8988T (cell line): ENCODE data around the gene MBIP.

ENCODE experiments used
- DNase-seq: peaks from one replicate; pipeline ENCODE4 v3.0.0; 2011

MBIP gene

DNA sequence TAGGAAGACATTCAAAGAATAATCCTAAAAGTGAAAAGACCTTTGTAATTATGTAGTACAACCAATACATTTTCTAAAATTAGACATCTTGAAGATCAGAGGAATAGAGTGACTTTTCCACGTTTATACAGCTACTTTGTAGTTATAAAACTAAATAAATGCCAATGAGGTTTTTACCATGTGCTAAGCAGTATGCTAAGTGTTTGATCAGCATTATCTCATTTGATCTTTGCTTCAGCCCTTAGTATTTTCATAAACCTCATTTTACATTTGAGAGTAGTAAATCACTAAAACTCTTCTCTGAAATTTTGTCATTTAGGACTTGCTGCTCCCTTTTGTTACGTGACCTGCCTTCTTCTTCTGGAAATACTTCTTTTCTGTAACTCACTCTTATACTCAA is 13.6 kb downstream of the MBIP start:
- no peak for DNase-seq

DNA sequence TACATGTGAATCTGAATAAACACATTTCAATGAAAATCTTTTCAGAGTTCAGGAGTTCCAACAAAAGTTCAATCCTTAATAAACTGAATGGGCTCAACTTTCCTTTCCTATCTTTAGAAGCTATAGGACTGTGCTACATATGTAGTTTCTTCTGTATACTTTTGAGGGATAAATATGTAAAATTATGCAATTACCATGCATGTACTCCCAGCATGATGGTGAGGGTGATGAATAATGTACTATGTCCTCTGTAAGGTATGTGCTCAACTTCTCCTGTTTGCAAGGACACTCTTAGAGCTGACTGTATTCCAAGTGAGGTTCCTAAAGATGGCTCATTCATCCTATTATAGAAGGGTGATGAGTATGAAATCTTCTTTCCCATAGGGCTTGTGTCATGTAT is 15.5 kb downstream of the MBIP start:
- DNase-seq, result no peak

DNA sequence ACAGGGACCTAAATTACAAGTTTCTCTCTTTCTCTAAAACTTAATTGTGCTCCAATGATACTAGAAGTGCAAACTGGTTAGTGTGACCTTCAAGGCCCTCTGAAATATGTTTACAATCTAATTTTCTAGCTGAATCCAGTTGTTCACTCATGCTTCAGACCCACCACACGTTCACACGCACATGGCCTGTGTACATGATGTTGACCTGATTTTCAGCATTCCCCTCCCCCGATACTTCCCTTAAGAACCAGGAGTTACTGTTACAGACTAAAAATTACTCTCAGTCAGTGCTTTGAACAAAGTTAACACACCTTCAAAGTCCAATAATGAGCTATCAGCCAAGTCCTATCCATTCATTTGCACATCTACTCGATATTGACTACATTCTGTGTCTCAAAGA is 16.5 kb downstream of the MBIP start:
- DNase-seq, result no peak

DNA sequence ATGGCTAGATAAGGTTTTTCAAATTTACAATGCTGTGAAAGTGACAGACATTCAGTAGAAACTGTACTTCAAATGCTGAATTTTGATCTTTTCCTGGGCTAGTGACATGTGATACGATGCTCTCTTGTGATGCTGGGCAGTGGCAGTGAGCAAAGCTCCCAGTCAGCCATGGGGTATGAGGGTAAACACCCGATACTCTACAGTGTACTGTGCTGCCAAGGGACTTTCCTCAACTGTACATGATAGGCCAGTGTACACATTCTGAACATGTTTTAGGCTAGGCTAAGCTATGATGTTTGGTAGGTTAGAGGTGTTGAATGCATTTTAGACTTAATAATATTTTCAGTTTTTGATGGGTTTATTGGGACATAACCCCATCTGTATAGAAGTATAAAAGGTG is 17.6 kb downstream of the MBIP start:
- DNase-seq, result no peak

DNA sequence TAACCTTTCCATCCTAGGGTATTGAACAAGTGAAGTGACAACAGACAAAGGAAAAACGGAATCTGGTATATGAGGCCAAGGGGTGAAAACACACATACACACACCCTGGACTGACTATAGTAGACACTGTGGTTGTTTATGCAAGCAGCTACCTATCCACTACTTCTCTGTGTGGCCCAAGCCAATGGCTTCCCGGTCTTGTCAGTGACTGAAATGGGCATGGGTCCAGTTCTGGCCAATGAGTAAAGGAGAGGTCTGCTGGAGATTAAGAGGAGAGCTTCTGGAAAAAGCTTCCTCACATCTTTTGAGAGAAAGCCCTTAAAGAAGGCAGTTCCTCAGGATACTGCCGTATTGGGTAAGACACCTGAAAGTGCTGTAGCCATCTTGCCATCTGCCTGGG is 19.3 kb downstream of the MBIP start:
- no peak for DNase-seq

DNA sequence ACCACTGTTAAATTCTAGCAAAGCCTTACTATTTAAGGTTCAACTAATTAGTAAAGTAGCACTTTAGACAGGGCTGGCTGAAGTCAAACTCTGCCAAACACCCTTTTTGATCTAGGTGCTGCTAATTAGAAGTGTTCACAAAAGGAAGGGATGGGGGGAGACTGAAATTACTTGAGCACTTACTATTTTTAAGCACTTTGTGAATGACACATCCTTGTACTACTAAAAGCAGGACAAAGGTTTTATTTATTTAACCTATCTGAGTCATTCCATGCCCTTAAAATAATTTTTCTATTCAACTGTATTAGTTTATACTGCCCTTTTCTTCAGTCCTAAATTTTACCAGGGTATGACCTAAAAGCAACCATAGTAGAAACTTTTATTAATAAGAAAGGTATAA is 20.1 kb downstream of the MBIP start:
- no peak for DNase-seq

DNA sequence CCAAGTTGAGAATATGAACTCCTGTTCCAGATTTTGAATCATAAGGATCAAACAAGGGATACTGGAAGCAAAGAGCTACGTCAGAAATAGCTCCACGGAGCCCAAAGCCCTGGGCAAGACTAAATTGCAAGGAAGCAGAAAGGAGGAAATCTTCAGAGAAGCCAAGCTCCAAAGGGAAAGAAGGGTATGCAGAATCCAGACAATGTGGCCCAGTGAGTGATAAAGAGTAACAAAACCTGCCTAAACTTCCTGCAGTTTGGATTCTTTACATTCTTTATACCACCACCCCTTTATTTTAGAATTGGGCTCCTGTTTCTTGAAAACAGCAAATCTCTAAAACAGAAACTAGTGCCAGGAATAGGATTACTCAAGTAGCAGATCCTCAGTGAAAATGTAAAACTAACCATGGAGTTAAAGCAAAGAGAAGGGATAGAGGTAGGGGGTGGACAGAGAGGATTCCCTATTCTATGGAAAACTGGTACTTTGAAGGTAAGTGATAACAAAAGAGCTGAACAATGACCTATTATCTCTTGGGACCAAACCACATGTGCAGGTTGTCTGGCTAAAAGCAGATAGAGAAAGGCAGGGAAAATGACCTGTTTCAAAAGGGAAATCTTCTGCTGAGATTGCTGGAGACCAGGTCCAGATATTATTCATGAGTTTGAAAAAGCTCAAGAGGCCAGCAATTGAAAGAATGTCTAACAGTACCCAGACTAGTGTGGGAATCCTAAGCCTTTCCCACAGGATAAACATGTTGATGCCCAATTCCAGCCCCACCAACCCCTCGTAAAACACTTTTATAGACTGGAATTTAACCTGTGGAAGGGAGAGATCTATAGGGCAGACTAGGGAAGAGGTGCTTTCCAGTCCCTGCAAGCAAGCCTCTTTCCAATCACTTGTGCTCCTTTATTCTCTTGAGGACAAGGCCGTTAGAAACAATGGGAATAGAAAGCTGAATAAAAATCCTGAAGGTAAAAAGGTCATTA is 24.5 kb downstream of the MBIP start:
- DNase-seq, result no peak

DNA sequence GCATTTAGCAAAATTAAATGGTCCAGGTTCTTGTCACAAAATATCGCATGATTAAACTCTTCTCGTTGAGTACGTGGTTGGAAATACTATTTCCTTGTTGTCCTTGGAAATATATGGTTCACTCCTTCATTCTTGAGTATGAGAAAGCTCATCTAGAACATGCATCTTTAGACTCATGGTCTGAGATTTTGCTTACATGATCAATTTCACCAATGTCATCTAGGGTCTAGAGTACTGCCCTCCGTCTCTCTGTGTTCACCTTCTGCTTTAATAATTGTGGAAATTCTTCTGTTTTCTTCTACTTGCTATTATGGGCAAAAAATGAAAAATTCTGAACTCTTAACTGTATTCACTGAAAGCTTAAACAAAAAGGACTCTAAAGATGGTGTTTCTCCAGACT is 25.9 kb downstream of the MBIP start:
- no peak for DNase-seq

DNA sequence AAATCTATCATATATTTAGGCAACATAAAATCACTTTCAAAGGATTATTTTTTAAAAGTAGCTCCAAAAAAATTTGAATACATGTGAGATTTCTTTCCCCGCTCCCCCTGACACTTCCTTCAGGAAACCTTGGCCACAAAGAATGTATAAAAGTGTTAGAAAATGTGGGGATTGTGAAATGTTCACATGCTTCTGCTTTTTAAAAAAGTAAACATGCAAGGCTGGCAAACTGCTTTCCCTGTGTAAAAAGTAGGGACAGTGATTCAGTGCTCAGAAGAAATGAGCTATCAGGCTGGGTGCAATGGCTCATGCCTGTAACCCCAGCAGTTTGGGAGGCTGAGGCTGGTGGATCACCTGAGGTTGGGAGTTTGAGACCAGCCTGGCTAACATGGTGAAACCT is 26.6 kb downstream of the MBIP start:
- no peak for DNase-seq

DNA sequence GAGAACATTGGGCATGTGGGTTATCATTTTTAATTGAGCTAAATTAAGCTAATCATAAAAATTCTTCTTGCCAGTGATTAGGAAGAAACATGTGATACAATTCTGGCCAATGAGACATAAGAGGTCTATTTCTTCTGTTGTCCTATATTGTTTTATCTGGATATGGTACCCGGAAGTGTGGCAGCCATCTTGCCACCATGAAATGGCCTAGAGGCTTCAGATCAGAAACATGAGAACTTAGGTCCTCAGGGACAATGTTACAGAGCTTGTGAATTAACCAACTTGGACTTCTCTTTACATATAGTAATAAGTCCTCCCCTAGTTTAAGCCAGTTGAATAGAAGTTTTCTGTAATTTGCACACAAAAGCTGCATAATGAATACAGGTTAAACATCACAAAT is 30.5 kb downstream of the MBIP start:
- no peak for DNase-seq

DNA sequence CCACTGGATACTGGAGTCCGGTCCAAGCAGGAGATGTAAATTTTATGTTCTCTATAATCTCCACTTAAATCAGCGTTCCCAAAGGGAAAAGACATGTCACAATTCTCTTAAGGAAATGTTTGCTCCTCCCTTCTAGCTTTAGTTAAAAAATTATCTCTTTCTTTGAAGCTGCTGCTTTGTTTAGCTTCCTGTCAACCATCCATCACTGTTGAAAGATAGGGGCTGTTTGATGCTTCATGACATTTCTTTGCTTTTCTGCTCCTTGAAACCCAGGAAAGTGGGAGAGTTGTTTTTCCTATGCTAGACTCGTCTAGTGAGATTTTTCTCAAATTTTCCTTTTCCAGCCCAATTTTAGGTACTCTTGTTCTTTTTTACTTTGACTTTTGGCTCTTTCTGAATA is 31.9 kb downstream of the MBIP start:
- no peak for DNase-seq

DNA sequence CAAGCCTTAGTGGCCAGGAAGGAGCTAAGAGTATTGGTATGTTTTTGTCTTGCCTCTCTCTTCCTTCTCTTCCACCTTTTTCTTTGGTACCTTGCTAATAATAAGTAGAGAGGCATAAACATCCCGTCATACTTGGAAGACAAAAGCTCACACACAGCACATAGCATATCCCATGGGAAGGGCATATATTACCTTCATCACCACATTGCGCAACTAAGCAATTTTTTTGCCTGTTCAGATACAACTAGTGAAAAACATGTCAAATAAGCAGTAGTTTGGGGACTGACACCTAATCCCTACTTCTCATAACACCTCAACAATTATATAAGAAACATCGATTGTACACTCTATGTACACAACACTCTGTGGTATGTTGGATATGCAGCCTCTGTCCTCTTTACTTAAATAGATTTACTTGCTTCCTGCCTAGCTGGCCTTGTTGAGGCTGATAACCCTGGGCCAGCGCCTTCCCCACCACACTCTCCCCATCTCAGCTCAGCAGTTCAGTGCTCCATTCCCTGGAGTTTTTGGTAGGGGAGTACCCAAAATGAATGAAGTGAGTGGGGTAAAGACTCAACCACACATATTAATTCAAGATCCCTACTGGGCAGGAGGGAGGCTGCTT is 35.4 kb downstream of the MBIP start:
- no peak for DNase-seq

DNA sequence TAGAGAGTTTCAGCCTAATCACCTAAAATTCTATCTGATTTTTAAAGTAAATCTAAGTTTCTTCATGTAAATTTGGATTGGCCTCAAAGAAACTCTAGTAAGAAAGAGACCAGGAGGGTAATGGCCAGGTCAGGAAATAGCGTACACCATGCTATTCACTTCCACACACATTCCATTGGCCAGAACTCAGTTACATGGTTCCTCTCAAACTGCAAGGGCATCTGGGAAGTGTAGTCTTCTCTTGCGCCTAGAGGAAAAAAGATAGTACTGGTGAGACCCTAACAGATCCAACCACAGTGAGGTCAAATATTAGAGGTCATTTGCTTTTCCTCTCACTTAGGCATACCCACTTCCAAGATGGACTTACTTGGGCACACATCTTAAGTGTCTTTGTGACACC is 39.1 kb downstream of the MBIP start:
- DNase-seq, result no peak

DNA sequence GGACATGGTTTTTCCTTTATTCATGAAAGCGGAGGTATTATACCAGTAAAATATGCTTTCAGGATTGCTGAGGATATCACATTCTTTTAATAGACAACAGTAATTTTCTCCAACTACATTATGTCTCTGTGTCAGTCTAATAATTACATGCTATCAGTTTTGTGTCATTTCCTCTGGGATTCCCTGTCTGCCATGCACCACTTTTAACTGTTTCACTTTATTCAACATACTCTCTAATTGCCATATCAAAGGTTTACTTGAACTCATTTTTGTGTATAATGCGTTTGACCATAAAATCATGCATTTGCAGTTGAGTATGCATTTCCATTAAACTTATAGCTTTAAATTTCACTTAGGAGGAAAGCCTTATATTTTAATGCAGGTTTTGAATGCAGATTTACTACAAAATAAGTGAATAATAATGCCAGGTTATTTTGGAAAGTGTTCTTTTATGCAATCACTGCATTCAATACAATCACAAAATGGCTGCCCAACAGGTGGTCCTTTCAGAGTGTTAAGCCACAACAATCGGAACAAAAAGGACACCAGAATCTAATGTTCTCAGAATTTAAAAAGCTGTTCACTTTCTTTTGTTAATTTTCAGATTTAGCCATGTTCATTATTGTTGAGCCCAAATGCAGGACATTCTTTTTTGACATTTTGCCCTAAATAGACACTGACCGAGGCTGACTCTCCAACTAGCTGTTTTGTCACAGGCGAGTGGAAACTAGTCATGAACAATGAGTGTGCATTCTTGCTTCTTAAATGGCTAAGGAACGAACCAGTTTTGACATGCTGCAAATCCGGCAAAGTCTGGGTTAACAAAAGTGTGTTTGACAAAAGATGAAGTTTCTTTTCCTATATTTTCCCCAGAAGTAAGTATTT is 40.9 kb downstream of the MBIP start:
- no peak for DNase-seq

DNA sequence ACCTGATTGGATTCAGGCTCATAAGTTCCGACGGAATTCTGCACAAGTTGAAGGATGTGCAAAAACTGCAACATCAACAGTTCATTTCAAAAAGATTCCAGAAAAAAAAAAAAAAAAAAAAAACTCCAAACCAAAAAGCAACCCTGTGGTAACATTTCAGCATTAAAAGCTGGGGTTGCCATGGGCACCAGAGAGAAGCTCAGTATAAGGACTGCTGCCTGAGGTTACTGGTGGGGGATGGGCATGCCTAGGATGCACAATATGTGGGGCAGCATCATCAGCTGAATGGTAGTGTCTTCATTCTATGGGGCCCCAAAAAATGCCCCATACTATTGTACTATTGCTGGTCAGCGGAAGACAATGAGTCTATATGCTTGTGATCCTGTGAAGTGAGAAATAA is 44.7 kb downstream of the MBIP start:
- no peak for DNase-seq

DNA sequence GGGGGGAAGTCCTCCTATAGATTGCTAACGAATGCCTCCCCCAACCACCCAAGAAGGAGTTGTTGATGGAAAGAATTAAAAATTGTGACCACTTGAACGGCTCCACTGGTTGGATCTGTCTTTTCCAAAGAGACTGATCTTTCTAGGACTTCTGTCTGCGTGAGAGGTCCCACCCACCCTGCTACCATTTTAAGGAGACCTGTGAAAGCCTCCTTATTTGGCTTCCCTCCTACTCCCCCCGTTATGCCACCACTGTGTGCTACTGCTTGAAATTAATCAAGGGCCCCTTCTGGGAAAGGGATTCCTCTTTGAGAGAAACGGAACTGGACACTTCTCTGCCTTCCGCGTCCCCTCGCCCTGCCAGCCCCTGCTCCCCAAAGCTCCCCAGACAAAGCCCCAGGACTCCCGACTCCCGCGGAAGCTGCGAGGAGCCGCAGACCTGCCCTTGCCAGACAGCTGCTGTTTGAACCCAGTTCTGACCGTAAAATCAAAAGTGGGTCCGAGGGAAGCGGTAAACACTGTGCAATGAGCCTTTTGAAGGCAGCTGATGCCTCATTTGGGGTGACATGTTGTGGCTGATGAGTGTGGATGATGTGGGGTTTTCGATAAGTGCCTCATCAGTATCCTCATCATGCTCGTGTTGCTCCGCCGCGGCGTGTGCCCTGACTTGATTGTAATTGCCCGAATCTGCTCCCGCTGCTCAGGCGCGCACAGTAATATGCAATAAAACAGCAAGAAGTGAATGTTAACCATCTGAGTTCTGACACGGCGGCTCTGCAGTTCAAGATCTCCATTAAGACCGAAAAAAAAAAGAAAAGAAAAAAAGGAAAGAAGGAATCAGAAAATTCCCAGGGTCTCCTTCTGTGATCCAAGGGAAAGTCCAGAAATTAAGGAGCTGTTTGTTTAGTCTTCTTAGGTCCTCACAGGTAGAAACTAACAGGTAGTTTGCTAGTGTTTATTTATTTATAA is 48.2 kb downstream of the MBIP start:
- DNase-seq, result no peak

DNA sequence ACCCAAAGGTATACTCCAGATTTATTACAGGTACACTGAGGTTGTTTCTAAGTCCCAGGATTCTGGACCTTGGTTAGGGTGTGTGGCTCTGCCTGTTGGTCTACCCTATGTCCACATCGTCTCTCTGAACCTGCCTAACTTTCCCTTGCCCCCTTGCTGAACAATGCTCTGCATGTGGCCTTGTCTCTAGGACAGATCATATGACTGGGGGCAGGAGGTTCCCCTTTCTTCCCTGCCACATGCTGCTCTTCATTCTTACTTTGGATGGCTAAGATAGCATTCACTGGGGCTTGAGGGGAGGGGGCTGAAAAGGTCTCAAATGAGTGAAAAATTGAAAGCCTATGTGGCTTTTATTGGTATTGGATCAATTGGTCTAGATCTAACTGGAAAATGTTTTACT is 49.2 kb downstream of the MBIP start:
- no peak for DNase-seq

DNA sequence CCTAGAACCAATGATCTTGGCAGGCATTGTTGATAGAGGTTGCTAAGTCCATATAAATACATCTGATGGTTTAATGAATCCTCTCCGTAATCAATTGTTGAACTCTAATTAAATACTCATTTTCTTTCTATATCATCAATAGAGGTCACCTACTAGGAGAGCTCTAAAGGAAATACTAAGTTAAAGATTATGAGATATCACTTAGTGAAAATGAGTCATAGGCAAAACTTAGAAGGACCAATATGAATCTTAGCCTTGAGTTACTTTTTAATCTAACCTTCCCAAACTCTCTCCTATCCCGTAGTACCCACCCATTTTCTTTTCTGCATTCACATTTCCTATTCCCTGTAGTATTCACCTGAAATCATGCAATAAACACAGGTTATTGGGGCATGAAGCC is 50.2 kb downstream of the MBIP start:
- no peak for DNase-seq

DNA sequence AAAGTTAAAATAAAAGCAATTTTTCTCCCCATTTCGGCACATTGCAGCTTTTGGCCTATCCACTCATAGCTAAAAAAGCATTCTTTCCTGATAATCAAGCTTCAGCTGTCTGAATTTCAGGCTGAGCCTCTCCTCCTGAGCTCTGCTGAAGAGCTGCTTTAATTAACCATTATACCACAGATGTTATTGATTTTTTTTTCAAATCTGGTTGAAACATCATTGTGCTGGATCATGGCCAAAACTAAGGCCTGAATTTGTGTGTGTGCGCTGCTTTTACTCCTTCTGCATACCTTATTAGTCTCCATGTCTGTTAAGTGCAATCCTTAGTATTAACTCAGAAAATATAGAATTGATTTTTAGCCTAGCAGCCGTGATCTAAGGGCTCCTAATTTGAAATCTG is 52.3 kb downstream of the MBIP start:
- DNase-seq, result no peak

DNA sequence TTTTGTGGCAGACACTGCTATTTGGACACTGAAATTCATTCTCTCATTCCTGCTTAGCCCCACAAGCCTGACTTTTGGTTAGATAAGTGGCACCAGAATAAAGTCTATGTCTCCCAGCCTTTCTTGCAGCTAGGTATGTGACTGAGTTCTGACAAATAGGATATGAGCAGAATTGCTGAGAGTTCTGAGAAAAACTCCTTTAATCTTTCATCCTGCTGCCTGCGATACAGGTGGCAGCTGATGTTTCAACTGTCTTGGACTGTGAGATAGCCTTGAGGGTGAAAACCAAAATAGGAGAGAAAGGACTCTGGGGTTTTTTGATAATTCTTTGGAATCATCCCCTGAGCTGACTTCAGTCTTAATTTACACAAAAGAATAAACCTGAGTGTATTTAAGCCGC is 55.8 kb downstream of the MBIP start:
- no peak for DNase-seq

DNA sequence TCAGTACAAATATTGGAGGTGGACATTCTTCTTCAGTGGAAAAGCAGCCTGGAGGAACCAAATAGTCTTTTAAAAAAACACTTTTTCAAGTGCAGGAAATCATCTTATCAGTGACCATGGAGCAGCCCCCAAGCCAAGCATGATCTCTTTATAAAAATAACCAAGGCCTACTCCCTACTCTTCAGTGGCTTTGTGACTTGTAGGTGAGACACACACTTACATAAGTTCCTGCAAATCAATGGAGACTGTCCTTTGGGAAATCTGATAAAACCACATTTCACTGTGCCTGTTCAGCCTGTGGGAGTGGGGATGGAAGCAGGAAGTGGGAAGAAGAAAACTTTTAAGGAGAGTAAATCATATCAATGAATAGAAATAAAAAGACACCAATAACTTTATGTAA is 56.3 kb downstream of the MBIP start:
- no peak for DNase-seq

DNA sequence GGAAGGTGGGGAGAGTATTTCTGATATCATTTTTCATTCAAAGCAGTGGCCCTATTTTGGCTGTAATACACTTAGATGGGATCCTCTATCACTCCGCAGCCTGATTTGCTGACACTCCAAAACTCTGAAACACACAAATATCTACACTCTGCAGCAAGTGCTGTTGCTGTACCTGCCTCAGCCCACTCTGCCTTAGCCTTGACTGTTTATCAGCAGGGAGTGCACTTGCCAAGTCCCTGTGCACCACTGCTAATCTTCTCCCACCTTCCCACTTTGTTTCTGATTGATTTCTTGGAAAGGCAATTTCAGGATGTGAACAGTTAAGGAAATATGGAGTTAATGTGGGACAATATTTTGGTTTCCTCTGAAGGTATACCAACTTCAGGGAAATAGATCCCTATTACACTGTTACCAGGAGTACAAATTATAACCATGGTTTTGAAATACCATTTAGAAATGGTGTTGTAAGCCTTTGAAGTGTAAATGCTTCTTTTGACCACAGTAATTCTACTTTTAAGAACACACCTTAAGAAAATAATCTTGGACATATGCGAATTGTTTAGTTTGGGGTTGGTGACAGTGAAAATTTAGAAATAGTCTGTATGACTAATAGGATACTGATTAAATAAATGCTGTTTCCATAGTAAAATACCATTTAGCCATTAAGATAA is 59.3 kb downstream of the MBIP start:
- no peak for DNase-seq
